Measurements from ENCODE around the gene TNFAIP2. TPM values are rescaled to one million over a fixed set of nuclear protein-coding genes. Genes with fewer than 3 reads are reported as not detected.

Gene TNFAIP2
- total RNA-seq, 1 donor from 2014 or later = 13.3 TPM

- no peak for DNase-seq (ENCODE audit: low spot score)
- TF ChIP-seq CTCF (IDR thresholded peaks at IDR 0.05) = no peak
- H3K27ac Mint-ChIP-seq (ENCODE audit: unreplicated experiment) = no peak overlapping the region
- H3K36me3 Mint-ChIP-seq (ENCODE audit: low read depth) = no peaks in the 10 kb centered on the region
- H3K4me1 Mint-ChIP-seq (ENCODE audit: low read depth) = no peaks in the 10 kb centered on the region
- peaks cover 14% of the 10 kb centered on the region for H3K27me3 Mint-ChIP-seq (ENCODE audit: low read depth)
- H3K4me3 Mint-ChIP-seq (ENCODE audit: unreplicated experiment) = no peak overlapping the region
- H3K9me3 Mint-ChIP-seq (ENCODE audit: low read depth) = no peaks in the 10 kb centered on the region
Observed at GRCh38 chr14:103142721-103143302, 19.6 kb downstream of the TNFAIP2 start.

- Mint-ChIP-seq H3K27me3 (ENCODE audit: low read depth) (peaks cover 14% of the 10 kb centered on the region), H3K36me3 (ENCODE audit: low read depth) (no peaks in the 10 kb centered on the region), H3K4me3 (ENCODE audit: unreplicated experiment) (no peak overlapping the region), H3K9me3 (ENCODE audit: low read depth) (no peaks in the 10 kb centered on the region), H3K27ac (ENCODE audit: unreplicated experiment) (no peak overlapping the region), H3K4me1 (ENCODE audit: low read depth) (no peaks in the 10 kb centered on the region)
- TF ChIP-seq CTCF (IDR thresholded peaks at IDR 0.05) = no peak
- no peak for DNase-seq (ENCODE audit: low spot score)
Observed at GRCh38 chr14:103143506-103143905, 20.2 kb downstream of the TNFAIP2 start.

- H3K36me3 Mint-ChIP-seq (ENCODE audit: low read depth) = no peaks in the 10 kb centered on the region
- H3K4me3 Mint-ChIP-seq (ENCODE audit: unreplicated experiment) = no peak overlapping the region
- H3K9me3 Mint-ChIP-seq (ENCODE audit: low read depth) = no peaks in the 10 kb centered on the region
- no peak overlapping the region for H3K27ac Mint-ChIP-seq (ENCODE audit: unreplicated experiment)
- H3K27me3 Mint-ChIP-seq (ENCODE audit: low read depth) = peaks cover 15% of the 10 kb centered on the region
- no peak for TF ChIP-seq CTCF (IDR thresholded peaks at IDR 0.05)
- no peaks in the 10 kb centered on the region for H3K4me1 Mint-ChIP-seq (ENCODE audit: low read depth)
- no peak for DNase-seq (ENCODE audit: low spot score)
Observed at GRCh38 chr14:103144085-103144484, 20.8 kb downstream of the TNFAIP2 start.

- Mint-ChIP-seq H3K9me3 (ENCODE audit: low read depth) (no peaks in the 10 kb centered on the region), H3K4me1 (ENCODE audit: low read depth) (no peaks in the 10 kb centered on the region), H3K27ac (ENCODE audit: unreplicated experiment) (no peak overlapping the region), H3K36me3 (ENCODE audit: low read depth) (no peaks in the 10 kb centered on the region), H3K27me3 (ENCODE audit: low read depth) (peaks cover 13% of the 10 kb centered on the region), H3K4me3 (ENCODE audit: unreplicated experiment) (no peak overlapping the region)
- TF ChIP-seq CTCF (IDR thresholded peaks at IDR 0.05) = no peak
- DNase-seq (ENCODE audit: low spot score) = no peak
Observed at GRCh38 chr14:103146141-103146709, 23.0 kb downstream of the TNFAIP2 start.

GRCh38 chr14:103149351-103150237 is 26.3 kb downstream of the TNFAIP2 start:
- TF ChIP-seq CTCF (IDR thresholded peaks at IDR 0.05) = no peak
- H3K27me3 Mint-ChIP-seq (ENCODE audit: low read depth) = peaks cover 9% of the 10 kb centered on the region
- H3K4me1 Mint-ChIP-seq (ENCODE audit: low read depth) = no peaks in the 10 kb centered on the region
- H3K27ac Mint-ChIP-seq (ENCODE audit: unreplicated experiment) = no peak overlapping the region
- DNase-seq (ENCODE audit: low spot score) = no peak
- no peaks in the 10 kb centered on the region for H3K36me3 Mint-ChIP-seq (ENCODE audit: low read depth)
- no peak overlapping the region for H3K4me3 Mint-ChIP-seq (ENCODE audit: unreplicated experiment)
- no peaks in the 10 kb centered on the region for H3K9me3 Mint-ChIP-seq (ENCODE audit: low read depth)

Data from chondrocyte (in vitro differentiated cells).